HG03095 (cell line): ENCODE results near the gene LILRA6.
"Not testable (repeated sequence)": the region's sequence is repeated elsewhere in the genome, so short reads cannot be mapped to it uniquely, and the experiment has no call there.

Experiments
- ATAC-seq: cut with Tn5 transposase; IDR thresholded peaks from one replicate; pipeline ENCODE4 v1.9.1; 2021; ENCODE audit warnings: moderate library complexity; ENCODE audit not compliant: unreplicated experiment

Gene LILRA6

DNA sequence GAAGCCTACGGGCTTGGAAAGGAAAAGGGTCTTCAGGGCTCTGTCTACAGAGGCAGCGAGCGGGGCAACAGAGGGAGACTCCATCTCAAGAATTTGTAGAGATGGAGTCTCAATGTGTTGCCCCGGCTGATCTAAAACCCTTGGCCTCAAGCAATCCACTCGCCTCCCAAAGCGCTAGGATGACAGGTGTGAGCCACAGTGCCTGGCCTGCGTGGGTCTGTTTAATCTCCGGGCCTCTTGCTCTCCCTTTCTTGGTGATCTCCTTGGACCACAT, 33.9 kb downstream of the LILRA6 start:
- ATAC-seq: no peak

DNA sequence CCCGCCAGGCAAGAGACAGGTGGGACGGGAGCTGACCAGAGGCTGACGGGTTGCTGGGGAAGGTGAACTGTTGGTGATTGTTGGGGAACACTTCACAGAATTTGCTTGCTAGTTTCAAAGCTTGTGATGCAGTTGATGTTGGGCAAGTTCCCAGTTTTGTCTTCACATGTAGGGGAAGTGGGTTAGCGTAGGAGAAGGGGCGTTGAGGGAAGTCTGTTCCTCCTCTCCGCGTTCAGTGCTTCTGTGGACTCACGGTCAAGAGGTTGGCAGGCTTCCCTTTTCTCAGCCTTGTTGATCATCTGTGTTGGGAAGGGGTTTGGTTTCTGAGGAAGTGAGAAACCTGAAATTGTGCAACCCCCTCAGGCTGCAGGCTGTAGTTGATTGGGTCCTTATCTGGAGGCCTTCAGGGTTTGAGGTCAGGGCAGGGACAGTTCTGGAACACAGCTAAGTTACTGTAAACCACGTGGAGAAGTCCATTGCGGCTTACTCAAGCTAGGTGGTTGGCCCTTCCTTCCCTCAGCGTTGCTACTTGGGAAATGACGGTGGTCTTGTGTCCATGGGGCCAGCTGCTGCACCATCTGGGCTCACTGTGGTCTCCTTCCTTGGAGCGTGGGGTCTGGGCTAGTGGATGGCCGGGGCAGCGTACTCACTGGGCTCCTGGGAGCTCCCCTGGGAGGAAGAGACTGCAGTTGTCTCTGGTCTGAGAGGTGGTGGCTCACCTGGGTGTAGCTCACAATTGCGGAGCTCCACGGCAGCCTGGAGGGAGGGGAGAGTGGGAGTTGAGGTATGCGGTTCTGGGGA, 34.4 kb downstream of the LILRA6 start:
- peak; percentile 38 for ATAC-seq

DNA sequence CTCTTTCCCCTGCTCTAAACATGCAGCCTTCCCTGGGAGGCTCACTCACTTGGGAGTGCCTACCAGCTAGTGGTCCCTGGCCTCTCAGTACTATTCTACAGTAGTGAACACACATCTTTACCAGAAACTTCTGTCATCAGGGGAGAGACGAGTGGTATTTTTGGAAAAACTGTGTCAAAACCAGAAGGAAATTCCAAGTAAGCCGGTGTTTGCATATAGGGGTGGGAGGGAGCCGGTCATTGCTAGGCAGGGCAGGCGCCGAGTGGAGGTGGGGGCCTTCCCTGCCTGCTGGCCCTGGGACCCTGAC, 35.0 kb downstream of the LILRA6 start:
- no peak for ATAC-seq

DNA sequence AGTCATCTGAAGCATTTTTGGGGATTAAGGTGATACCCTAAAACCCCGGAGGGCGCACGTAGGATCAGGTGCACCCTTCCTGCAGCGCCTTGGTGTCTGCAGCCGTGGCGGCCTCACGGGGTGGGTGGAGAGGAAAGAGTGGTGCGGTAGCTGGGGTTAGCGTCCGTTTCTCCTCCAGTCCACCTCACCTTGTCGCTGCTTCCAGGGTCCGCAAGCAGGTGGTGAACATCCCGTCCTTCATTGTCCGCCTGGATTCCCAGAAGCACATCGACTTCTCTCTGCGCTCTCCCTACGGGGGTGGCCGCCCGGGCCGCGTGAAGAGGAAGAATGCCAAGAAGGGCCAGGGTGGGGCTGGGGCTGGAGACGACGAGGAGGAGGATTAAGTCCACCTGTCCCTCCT, 35.4 kb downstream of the LILRA6 start:
- not testable (repeated sequence) for ATAC-seq

DNA sequence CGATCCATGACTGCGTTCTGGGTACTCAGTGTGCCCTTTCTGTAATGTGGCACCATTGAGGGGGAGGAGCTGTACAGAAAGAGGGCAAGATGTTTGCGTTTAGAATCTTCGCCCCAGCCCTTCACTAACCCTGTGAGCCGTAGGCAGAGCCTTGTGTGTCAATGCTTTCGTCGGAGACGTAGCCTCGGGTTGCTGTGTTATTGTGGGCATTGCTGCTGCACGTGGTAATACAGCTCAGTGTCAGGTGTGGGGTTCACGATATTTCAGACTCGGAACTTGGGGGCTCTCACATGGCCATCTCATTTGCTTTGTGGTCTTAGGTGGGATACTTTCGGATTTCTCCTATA, 35.8 kb downstream of the LILRA6 start:
- no peak for ATAC-seq

DNA sequence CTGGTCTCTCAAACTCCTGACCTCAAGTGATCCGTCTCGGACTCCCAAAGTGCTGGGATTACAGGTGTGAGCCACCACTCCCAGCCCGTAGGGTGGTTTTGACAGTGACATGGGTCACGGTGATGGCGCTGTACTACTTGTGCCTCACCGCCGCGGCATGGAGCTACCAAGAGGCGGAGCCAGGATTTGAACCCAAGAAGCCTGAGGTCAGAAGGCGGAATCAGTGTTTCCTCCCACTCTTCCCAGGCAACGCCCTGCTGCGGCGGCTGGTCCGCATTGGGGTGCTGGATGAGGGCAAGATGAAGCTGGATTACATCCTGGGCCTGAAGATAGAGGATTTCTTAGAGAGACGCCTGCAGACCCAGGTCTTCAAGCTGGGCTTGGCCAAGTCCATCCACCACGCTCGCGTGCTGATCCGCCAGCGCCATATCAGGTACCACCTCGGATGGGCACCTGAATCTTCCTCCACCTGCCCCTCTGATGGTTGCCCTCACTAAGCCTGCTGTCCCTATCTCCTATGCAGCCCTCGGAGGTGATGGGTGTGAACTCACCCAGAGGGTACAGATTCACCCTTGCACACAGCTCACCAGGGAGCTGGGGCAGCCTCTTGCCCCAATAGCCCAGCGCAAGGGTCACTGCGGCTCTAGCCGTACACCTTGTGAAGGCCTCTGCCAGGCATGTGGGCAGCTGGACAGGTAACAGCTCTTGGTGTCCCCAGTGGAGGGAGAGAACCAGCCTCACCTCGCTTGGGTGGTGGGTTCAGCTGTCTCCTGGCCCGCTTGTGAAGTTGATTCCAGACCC, 36.4 kb downstream of the LILRA6 start:
- ATAC-seq: no peak

DNA sequence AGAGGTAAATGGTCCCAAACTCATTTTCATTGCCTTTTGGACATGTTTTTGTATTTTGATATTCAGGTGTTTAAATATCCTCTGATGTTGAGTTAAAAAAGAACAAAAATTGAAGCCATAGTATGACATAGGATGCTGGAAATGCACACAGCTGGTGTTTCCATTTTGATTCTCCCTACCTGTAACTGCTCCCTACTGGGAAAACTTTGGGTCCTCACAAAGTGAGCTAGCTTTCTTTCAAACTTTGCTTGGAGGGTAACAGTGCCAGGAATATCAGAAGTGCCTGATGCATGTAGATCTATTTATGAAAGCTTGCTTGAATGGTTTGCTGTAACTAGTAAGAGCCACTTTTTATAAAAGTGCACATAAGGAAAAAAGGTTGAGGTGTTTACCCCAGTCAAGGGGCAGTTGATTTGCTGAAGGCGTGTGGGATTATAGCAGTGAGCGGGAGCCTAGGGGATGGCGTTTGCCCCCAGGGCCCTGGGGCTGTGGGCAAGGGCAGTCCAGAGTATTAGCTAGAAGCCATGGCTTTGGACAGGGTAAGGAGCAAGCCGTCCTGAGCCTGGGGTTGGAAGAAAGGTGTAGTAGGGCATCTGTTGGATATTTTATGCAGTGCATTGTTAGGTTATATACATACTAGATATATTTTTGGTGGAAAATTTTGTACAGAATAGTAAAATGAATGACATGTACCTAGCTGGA, 37.7 kb downstream of the LILRA6 start:
- ATAC-seq: no peak

DNA sequence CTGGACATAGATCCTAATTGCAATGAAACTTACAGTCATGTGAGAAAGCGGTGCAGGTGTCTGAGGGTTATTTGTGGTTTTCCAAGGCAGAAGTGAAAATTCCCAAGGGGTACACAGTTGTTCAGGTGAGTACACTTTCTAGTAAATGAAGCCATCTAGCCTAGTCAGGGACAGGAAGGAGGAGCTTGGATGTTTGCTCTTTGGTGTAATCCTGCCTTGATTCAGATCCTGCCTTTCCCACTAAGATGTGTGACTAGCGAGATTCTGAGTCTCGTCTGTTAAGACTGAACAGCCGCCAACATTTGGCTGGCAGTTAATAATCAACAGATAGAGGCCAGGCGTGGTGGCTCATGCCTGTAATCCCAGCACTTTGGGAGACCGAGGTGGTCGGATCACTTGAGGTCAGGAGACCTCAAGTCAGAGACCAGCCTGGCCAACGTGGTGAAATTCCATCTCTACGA, 39.4 kb downstream of the LILRA6 start:
- ATAC-seq: no peak

DNA sequence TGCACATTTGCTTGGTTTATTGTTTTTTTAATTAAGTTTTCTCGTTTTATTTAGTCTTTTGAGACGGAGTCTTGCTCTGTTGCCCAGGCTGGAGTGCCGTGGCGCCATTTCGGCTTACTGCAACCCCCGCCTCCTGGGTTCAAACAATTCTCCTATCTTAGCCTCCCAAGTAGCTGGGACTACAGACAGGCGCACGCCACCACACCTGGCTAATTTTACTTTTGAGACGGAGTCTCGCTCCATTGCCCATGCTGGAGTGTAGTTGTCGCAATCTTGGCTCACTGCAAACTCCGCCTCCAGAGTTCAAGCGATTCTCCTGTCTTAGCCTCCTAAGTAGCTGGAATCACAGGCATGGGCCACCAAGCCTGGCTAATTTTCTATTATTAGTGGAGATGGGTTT, 40.6 kb downstream of the LILRA6 start:
- ATAC-seq: no peak

DNA sequence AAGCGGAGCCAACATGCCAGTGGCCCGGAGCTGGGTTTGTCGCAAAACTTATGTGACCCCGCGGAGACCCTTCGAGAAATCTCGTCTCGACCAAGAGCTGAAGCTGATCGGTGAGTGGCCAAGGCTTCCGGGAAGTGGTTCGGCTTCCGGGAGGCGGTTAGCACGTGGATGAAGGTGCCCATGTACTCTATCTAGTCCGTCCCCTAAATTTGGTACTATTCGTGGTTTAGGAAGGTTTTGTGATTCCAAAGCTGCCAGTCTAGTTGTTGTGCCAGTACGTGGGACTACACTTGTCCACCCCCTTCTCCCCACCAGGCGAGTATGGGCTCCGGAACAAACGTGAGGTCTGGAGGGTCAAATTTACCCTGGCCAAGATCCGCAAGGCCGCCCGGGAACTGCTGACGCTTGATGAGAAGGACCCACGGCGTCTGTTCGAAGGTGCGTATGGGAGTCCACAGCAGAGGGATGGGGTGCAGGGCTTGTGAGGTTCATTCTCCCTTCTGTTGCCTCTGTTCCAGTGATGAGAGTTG, 41.4 kb downstream of the LILRA6 start:
- no peak for ATAC-seq

DNA sequence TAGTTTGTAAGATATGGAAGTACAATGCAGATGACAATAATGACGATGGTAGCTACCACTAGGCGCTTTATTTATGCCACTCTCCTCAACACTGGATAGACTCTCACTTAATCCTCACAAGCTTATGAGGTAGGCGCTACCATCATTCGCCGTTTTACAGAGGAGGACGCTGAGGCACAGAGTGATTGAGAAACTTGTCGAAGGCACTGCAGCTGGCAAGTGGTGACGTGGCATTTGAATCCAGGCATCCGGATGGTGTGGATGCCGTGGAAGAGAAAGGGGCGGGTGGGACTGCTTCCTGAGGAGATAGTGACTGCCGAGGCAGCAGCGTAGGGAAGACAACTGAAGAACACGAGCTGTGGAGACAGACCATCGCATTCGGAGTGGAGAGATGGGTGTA, 43.2 kb downstream of the LILRA6 start:
- ATAC-seq: no peak

DNA sequence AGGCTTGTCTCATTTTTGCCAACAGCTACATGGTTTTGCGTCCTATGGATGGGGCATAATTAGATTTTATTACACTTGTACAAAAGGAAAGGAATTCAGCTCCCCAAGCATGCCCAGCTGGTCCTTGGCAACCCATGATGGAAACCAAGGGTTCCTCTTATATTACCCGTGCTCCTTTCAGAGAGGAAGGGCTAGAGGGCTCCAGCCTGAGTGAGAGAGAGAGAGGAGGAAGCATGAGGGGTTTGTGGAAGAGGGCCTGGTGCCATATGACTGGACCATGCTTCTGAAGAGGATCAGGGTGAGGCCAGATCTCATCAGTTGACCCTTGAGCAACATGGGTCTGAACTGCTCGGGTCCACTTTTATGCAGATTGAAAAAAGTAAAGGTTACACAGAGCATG, 45.5 kb downstream of the LILRA6 start:
- no peak for ATAC-seq

DNA sequence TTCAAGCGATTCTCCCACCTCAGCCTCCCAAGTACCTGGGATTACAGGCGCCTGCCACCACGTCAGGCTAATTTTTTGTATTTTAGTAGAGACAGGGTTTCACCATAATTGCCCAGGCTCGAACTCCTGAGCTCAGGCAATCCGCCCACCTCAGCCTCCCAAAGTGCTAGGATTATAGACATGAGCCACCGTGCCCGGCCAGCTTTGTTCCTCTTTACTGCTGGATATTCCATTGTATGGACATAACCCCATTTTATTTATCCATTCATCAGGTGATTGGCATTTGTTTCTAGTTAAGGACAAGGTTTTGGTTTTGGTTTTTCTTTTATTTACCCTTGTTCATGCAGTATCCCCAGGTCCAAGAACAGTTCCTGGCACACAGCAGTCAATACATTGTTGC, 46.1 kb downstream of the LILRA6 start:
- no peak for ATAC-seq

DNA sequence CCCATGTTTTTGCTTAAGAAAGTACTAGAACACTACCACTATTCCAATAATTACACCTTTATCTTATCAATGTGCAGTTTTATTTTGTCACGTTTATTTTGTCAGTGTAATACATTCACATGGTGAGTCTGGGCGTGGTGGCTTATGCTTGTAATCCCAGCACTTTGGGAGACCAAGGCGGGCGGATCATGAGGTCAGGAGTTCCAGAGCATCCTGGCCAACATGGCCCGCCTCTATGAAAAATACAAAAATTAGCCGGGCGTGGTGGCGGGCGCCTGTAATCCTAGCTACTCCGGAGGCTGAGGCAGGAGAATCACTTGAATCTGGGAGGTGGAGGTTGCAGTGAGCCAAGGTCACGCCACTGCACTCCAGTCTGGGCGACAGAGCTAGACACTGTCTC, 48.1 kb downstream of the LILRA6 start:
- not testable (repeated sequence) for ATAC-seq

DNA sequence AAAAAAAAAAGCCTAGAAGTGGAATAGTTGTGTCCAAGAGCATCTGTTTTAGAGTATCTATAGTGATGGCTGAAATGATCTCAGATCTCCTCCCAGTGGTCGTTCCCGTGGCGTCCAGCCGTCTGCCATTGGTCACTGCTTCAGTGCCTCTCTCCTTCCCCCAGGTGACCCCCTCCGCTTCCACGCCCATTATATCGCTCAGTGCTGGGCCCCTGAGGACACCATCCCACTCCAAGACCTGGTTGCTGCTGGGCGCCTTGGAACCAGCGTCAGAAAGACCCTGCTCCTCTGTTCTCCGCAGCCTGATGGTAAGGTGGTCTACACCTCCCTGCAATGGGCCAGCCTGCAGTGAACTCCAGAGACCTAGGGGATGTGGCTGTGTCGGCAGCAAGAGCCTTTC, 49.6 kb downstream of the LILRA6 start:
- ATAC-seq: no peak

DNA sequence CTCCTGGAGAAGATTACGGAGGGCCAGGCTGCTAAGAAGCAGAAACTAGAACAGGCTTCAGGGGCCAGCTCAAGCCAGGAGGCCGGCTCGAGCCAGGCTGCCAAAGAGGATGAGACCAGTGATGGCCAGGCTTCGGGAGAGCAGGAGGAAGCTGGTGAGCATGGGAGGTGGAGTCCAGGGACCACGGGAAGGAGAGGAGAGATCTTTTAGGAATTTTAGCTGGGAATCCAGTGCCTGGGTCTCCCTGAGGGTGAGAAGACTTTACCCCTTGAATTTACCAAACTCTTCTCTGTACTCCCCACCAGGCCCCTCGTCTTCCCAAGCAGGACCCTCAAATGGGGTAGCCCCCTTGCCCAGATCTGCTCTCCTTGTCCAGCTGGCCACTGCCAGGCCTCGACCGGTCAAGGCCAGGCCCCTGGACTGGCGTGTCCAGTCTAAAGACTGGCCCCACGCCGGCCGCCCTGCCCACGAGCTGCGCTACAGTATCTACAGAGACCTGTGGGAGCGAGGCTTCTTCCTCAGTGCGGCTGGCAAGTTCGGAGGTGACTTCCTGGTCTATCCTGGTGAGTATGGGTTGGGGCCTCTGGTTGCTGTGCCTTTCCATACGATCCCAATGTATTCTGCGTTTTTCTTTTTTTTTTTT, 50.7 kb downstream of the LILRA6 start:
- no peak for ATAC-seq

DNA sequence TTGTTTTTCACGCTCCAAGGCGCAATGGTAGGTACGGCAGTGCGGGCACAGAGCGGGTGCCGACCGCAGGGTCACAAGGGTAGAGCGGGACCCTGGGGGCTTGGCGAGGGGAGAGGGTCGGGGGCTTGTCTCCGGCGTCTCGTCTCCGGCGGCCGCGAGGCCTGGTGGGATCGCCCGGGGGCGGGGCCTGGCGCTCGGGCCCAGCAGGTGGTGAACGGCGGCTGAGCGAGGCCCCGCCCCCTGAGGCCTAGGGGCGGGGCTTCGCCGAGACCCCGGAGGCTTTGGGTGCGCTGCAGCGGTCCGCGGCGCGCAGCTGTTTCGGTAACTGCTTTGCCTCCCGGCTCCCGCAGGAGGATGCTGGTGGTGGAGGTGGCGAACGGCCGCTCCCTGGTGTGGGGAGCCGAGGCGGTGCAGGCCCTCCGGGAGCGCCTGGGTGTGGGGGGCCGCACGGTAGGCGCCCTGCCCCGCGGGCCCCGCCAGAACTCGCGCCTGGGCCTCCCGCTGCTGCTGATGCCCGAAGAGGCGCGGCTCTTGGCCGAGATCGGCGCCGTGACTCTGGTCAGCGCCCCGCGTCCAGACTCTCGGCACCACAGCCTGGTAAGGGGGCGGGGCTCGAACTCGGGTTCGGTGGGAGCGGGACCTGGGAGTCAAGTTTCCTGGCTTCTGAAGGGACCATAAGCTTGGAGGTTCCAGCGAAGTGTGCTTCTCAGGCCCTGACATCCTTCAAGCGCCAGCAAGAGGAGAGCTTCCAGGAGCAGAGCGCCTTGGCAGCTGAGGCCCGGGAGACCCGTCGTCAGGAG, 51.4 kb downstream of the LILRA6 start, which contains the start of gene TSEN34:
Gene TSEN34, plus strand, starts transcription at position 298 of the 800 bp plus-strand sequence. Its CDS starts 57 bp downstream, at position 355.
- ATAC-seq: peak; percentile 32

DNA sequence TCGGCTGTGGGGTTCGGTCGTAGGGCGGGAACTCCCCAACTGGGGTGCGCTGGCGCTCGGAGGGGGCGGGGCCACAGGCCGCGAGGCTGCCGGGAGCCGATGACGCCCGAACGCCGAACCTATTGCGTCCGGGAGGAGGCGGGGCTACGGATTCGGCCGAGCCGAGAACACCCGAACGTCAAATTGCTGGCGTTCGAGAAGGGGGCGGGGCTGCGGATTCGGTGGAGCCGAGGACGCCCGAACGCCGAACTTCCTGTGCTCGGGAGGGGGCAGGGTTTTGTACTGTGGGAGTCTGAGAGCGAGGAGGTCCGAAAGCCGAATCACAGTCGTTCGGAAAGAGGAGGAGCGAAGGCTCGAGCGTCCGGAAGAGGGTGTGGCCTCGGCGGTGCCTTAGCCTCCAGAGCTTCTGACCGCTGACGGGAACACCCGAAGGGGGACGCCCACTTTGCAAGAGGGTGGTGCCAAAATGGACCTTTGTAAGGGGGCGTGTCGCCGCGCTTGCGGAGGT, 52.0 kb downstream of the LILRA6 start:
- ATAC-seq: peak; percentile 37

DNA sequence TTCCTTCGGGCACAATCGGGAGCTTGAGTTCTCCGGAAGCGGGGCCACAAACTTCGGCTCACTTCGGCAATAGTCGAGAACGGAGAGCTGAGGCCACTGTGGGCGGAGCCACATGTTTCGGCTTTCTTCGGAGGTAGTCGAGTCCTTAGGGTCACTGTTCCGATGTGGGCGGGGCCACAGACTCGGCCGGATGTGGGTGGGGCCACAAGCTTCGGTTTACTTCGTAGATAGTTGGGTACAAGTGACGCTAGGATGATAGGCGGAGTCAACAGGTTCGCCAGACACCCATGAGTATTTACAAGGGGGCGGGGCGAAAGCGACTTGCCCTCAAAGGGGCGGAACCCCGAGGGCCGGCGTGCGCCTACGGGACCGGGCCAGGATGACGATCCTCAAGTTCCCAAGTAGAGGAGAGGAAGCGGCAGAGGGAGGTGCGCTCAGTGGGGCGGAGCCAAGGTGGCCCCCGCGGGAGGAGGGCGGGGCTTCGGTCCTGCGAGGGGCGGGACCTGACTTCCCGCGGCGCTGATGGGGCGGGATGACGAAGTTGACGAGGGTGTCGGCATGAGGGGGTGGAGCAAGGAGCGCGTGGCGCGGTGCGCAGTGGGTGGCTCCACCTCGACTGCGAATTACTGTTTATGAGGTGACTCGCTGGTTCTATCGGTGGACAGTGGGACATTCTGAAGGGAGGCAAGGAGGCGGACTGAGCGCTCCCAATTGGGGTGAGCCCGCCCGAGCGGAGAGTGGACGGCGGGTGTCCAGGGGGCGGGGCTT, 52.7 kb downstream of the LILRA6 start:
- ATAC-seq: peak; percentile 40
